ENCODE data around the gene FLNB.

Gene FLNB

DNA sequence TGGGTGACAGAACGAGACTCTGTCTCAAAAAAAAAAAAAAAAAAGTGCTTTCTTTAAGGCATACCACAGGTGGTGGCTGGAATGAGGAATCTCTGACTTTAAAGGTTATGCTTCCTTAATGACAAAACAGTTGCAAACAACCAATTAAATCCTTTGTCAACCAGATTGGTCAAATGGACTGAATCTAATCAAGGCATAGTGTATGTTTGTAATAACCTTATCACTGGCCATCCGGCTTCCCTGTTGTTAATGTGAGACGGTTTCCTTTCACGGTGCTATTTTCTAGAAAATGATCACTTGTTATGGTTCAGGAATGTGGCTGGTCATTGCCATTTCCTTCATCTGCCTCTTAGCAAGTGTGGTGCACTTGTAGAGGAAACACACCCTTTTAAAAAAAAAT, 75.9 kb downstream of the FLNB start:
- no peak for DNase-seq

DNA sequence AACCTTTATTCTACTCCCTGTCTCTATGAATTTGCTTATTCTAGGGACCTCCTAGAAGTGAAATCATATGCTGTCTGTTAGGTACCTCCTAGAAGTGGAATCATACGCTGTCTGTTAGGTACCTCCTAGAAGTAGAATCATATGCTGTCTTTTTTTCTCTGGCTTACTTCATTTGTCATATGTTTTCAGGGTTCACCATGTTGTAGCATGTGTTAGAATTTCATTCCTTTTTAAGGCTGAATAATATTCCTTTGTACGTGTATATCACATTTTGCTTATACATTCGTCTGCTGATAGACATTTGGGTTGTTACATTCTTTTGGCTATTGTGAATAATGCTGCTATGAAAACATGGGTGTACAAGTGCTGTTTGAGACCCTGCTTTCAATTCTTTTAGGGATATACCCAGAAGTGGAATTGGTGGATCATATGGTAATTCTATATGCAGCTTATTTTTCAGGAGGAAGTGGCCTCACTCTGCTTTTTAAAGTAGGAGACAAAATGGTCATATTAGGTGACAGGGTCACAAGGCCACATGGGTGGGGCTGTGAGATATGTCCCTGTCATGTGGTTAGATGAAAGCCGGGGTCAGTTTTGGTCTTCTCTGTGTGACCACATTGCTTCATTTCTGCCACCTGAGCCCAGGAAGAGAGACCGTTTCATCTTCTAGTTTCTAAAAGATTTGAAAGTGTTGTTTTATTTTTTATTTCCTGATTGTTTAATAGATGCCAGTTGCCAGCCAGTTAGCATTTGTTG, 76.7 kb downstream of the FLNB start:
- DNase-seq = no peak

DNA sequence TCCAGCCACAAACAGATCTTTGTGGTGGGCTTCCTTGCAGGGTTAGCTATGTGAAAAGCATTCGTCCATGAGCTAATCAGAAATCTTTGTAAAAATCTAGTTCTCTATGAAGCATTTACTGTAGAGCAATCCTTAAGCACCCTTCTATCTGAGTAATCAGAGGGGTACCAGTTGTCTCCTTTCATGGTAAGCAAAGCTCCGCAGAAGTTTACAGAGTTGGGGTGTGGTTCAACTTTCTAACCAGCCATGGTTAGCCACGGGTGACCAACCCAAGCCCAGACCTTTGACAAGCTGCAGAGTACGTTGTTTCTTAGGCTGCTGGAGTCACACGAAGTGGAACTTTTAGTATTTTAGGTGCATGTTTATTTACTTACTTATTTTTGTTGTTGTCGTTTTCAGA, 77.4 kb downstream of the FLNB start:
- no peak for DNase-seq

- no peak for DNase-seq
Observed at GRCh38 chr3:58088501-58088900, 80.3 kb downstream of the FLNB start.

- no peak for DNase-seq
Observed at GRCh38 chr3:58090351-58090750, 82.1 kb downstream of the FLNB start.

- no peak for DNase-seq
Observed at GRCh38 chr3:58092521-58092920, 84.3 kb downstream of the FLNB start.

DNA sequence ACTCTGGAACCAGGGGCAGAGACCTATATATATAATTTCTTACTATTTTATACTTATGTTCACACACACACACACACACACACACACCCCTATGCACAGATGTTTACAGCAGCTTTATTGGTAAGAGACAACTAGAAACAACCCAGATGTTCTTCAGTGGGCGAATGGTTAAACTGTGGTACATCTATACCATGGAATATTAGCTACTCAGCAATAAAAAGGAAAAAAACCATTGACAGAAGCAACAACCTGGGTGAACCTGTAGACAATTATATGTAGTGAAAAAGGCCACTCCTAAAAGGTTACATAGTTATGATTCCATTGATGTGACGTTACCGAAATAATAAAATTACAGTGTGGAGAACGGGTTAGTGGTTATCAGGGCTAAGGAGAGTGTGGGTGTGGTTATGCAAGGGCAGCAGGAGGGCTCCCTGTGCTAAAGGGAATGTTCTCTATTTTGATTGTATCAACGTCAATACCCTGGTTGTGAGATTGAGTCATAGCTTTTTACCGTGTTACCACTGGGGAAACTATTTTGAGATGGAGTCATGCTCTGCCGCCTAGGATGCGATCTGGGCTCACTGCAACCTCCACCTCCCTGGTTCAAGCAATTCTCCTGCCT, 85.5 kb downstream of the FLNB start:
- DNase-seq = no peak

GRCh38 chr3:58094657-58095056, 86.4 kb downstream of the FLNB start:
- DNase-seq = no peak

GRCh38 chr3:58095603-58096138, 87.4 kb downstream of the FLNB start:
- no peak for DNase-seq

GRCh38 chr3:58098531-58098930, 90.3 kb downstream of the FLNB start:
- DNase-seq = no peak

DNA sequence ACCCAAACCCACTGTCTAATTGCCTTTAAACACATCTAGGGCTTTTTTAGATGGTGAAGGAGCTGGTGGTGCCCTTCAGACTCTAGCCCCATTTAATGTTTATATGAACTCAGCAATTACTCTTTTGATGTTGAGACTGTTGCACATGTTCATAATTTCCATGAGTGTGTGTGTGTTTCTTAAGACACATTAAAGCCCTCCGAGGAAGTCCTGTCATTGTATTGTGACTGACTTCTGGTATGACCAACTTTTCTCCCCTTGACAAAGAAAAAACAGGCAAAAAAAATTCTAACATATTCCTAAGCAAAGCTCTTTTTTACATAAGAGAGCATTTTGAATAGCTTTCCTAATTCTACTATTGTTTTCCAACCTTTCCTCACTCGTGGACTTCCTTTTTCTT, 91.6 kb downstream of the FLNB start:
- DNase-seq = no peak

GRCh38 chr3:58101499-58102389, 93.5 kb downstream of the FLNB start:
- DNase-seq = no peak

- no peak for DNase-seq
Observed at GRCh38 chr3:58102390-58102750, 94.1 kb downstream of the FLNB start.

GRCh38 chr3:58102976-58103451, 94.8 kb downstream of the FLNB start:
- no peak for DNase-seq

- no peak for DNase-seq
Observed at GRCh38 chr3:58104151-58104550, 95.9 kb downstream of the FLNB start.

GRCh38 chr3:58104712-58105111, 96.5 kb downstream of the FLNB start:
- no peak for DNase-seq

DNA sequence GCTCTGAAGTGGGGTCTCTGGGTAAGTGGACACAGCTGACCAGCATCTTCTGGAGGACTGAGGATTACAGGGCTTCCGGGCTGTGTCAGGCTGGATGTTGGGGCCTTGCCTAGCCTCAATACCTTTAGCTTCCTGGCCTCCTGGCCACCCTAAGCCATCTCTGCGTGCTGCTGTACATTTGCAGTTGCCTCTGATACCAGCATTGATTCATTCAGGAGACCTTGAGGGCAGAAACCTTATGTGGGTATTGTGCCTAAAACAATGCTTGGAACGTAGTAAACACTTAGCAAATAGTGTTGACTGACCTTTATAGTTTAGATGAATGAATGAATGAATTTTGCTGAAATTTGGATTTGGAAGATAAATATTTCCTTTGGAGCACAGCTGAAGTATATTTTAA, 97.0 kb downstream of the FLNB start:
- no peak for DNase-seq

- DNase-seq = no peak
Observed at GRCh38 chr3:58106061-58106460, 97.8 kb downstream of the FLNB start.

GRCh38 chr3:58106640-58107039, 98.4 kb downstream of the FLNB start:
- DNase-seq = no peak

- DNase-seq = no peak
Observed at GRCh38 chr3:58107597-58107996, 99.4 kb downstream of the FLNB start.

- no peak for DNase-seq
Observed at GRCh38 chr3:58109752-58110151, 101.5 kb downstream of the FLNB start.

DNA sequence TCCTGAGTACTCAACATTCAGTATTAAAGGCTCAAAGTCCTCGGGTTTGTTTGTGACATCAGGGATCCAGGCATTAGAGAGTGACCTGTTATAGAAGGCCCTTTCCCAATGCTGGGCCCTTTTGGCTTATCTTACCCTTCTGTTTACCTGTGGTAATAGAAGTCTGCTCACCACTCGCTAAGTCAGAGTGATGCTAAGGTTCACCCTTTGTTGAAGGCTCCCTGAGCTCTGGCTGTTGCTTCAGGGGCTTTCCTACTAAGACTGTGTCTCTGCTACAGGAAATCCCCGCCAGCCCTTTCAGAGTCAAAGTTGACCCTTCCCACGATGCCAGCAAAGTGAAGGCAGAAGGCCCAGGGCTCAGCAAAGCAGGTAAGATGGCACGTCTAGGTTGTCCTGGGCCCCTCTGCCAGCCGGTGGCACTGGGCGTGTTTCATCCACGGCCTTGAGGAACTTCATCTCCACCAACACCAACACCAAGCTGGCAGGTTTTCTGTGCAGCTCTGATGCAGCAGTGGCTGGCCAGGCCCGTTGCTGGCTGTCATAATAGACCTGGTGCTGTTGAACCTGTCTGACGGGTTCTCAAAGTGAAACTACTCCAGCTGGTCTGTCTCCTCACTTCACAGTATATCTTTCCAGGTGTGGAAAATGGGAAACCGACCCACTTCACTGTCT, 103.4 kb downstream of the FLNB start:
- DNase-seq = no peak

GRCh38 chr3:58112185-58112535, 103.9 kb downstream of the FLNB start:
- no peak for DNase-seq
